Femur (tissue), 1 donor: ENCODE measurements around the gene YBEY.
A peak's percentile ranks its signal among the peaks of the same experiment; 100 is the strongest.
"Not testable (repeated sequence)": the region's sequence is repeated elsewhere in the genome, so short reads cannot be mapped to it uniquely, and the experiment has no call there.

Experiments used
- DNase-seq: peaks from one replicate; pipeline ENCODE4 v3.0.0-alpha.2; 2017

The YBEY gene

GRCh38 chr21:46307625-46308024 lies 21.5 kb downstream of the YBEY start:
- DNase-seq = no peak

DNA sequence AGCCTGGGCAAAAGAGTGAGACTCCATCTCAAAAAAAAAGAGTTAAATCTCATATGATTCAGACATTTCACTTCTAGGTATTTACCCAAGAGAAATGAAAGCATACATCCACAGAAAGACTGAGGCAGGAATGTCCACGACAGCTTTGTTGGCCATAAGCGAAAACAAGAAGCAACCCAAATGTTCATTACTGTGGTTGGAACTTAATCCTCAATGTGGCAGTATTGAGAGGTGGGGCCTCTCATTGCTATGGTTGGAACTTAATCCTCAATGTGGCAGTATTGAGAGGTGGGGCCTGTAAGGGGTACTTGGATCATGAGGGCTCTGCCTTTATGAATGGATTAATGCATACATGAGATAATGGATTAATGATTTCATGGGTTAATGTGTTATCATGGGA lies 22.3 kb downstream of the YBEY start:
- DNase-seq = no peak

GRCh38 chr21:46310260-46310659 lies 24.1 kb downstream of the YBEY start:
- DNase-seq = not testable (repeated sequence)

DNA sequence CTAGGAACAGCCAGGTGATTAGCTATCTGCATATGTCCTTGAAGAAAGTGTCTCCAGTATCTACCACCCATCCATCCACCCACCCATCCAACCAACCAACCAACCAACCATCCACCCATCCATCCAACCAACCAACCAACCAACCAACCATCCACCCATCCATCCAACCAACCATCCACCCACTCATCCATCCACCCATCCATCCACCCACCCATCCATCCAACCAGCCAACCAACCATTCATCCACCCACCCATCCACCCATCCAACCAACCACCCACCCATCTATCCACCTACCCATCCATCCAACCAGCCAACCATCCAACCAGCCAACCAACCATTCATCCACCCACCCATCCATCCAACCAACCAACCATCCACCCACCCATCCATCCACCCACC lies 25.4 kb downstream of the YBEY start:
- no peak for DNase-seq

DNA sequence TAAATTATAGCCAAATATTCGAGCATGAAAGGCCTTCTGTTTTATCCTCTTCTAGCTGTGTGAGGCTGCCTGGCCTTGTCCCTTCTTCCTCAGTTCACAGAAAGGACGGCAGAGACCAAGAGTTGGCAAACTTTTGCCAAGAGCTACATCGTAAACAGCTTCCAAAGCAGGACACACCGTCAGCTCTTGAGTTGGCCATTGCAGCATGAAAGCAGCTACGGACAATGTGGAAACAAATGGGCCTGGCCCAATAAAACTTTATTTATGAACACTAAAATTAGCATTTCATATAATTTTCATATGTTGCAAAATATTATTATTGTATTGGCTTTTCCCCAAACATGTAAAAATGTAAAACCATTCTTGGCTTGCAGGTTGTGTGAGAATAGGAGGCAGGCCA lies 26.8 kb downstream of the YBEY start:
- no peak for DNase-seq

GRCh38 chr21:46314441-46315020 lies 28.4 kb downstream of the YBEY start:
- DNase-seq = no peak

- no peak for DNase-seq
These were observed 30.7 kb downstream of the YBEY start for GRCh38 chr21:46316708-46317324.

- DNase-seq = no peak
These were observed 31.7 kb downstream of the YBEY start for GRCh38 chr21:46317710-46318463.

DNA sequence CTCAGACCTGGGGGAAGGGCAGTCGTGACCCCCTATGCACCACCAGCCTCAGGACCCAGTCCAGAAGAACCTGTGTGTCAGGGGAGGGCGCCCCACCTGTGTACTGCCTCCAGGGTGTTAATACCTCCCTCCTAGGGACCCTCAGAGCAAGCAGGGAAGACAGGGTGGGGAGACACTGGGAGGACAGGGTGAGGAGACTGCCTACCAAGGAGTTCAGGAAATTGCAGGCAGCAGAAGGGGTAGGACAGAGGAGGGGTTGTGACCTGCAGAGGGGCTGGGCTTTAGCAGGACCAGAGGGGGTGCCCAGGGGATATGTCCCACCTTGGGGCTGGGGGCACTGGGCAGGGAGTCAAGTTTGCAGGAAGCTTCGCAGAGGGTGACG lies 32.3 kb downstream of the YBEY start:
- DNase-seq = no peak

DNA sequence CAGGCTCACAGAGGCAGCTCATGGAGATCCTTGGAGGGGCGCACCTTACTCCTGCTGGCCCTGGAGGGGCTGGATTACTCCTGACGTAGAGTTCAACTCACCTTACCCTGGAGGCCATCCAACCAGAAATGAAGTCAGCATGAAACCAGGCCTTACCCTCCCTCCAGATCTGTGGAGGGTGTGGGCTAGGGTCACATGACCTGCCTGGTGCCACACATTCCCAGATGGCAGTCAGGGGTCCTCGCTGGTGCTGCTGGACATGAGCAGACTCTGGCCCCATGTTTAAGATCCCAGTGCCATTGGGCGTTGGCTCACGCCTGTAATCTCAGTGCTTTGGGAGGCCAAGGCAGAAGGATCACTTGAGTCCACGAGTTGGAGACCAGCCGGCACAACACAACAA lies 33.0 kb downstream of the YBEY start:
- DNase-seq = no peak

- no peak for DNase-seq
These were observed 34.2 kb downstream of the YBEY start for GRCh38 chr21:46320331-46320801.

GRCh38 chr21:46322351-46323226 lies 36.4 kb downstream of the YBEY start:
- no peak for DNase-seq

DNA sequence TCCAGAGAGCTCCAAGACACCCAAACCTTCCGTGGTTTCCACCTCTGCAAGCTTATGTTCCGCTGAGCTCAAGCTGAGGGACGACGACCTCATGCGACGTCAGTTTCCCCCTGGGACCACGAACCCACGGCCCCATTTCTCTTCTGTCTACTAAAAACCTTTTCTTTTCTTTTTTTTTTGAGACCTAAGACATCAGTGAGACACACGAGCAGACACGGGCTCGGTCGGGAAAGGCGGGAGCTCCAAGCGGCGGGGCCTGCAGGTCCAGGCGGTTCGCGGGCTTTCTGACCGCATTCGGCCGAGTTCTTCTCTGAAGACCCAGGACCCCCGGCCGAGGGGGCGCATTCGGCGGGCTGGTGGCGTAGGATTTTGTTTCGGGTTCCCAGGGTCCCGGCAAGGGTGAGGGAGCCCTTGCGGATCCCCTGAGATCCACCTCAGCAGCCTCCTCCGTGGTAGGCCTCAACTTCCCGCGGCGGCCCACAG lies 37.1 kb downstream of the YBEY start:
- DNase-seq = no peak

- DNase-seq = peak; percentile 99
These were observed 37.7 kb downstream of the YBEY start, which contains the start of the genes C21orf58 and PCNT for GRCh38 chr21:46323710-46324389. TSS of gene C21orf58 (minus strand) at chr21:46323870. CDS start at chr21:46322738, 1,132 bp downstream. TSS of gene PCNT (plus strand) at chr21:46324156. CDS start at chr21:46324229, 73 bp downstream.

- peak; percentile 95 for DNase-seq
These were observed 38.4 kb downstream of the YBEY start for GRCh38 chr21:46324390-46325072.

DNA sequence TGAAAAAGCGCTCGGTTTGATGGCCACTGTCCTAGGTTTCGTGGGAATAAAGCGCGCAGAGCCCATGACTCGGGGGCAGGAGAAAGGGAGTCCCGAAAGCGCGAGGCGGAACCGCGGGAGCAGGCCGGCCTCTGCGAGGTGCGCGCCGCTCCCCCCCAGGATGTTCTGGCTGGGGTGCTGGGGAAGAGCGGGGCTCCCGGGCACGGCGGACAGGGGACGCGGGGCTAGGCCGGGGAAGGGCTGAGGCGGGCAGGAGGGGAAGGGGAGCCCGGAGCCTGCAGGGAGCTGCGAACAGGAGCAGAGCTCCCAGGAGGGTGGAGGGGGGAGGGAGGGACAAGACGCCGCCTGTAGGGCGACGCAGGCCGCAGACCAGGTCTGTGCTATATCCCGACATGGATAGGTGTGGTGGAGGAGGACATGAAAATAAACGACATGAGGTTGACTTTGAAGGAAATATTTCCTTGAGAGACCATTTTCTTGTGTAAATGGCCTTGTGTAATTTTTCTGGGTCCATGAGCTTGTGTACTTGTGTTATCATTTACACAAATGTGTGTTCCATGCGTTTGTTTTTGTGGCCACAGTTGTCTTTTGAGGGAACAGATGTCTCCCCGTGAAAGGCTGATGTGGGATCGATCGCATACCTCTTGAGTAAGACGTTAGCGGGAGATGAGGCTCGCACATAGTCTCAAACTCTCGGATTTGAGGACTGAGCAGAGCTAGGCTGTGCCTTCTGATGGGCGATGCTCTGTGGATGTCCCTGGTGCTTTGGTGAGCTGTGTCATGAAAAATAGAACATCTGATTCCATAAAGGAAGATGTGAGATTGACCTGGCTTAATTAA lies 39.2 kb downstream of the YBEY start:
- peak; percentile 44 for DNase-seq

- DNase-seq = no peak
These were observed 40.1 kb downstream of the YBEY start for GRCh38 chr21:46326110-46326703.

GRCh38 chr21:46327711-46328110 lies 41.6 kb downstream of the YBEY start:
- no peak for DNase-seq

DNA sequence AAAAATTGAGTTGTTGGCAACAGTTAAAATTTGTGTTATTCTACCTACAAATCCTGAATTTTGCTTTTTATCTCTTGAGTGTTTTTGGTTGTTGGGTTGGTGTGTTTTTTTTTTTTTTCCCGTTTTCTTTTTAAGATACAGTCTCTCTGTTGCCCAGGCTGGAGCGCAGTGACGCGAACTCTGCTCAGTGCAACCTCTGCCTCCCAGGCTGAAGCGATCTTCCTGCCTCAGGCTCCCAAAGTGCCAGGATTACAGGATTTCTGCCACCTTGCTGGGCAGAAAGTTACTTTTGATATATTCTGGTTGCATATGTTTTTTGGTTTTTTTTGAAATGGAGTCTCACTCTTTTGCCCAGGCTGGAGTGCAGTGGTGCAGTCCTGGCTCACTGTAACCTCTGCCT lies 42.0 kb downstream of the YBEY start:
- DNase-seq = no peak

DNA sequence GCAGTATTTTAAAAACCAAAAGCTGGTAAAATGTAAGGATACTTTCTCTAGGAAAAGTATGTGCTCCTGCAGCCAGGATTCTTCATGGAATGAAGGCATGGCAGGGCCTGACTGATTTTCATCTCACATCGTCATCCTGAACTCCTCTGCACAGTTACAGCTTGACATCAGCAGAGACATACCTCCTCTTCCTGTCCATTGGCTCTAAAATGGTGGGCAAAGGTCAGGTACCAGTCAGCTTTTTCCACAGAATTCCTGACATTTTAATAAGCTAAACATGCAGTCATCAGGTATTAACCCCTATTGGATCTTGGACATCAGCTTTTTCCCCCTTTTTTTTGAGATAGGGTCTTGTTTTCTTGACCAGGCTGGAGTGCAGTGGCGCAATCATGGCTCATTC lies 43.7 kb downstream of the YBEY start:
- no peak for DNase-seq
